ENCODE data around the gene C2orf42. TPM values are rescaled to one million over a fixed set of nuclear protein-coding genes. Genes with fewer than 3 reads are reported as not detected.

The C2orf42 gene
- total and polyA plus RNA-seq, 2 experiments from 2014 or later, result 10.1 to 22.0 TPM

DNA sequence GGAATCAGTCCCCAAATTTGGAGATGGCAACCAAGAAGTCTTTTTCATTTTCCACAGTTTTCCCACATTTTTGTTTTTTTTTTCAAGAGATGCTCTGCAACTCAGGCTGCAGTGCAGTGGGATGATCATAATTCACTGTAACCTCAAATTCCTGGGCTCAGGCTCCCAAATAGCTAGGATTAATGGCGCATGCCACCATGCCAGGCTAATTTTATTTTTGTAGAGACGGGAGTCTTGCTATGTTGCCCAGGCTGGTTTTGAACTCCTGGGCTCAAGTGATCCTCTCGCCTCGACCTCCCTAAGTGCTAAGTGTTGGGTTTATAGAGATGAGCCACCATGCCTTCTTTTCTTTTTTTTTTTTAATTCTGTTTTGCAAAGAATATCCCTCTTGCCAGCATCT is 68.3 kb downstream of the C2orf42 start:
- Histone ChIP-seq H2AFZ (no peak overlapping the region), H3K36me3 (replicated peaks; ENCODE audit: insufficient read depth, low read depth) (no peaks in the 10 kb centered on the region), H3K27me3 (no peaks in the 10 kb centered on the region), H3K9me2 (replicated peaks; ENCODE audit: insufficient read depth) (no peaks in the 10 kb centered on the region), H4K20me1 (ENCODE audit: insufficient read depth, poor library complexity, severe bottlenecking) (no peaks in the 10 kb centered on the region), H3K79me2 (peaks cover 5% of the 10 kb centered on the region), H3K27ac (peak overlapping the region; percentile 100), H3K4me2 (no peak overlapping the region), H3K9me3 (ENCODE audit: low read depth) (no peaks in the 10 kb centered on the region), H3K4me3 (no peak overlapping the region), H3K4me1 (ENCODE audit: insufficient read depth) (peaks cover 16% of the 10 kb centered on the region)
- TF ChIP-seq EZH2 (IDR thresholded peaks at IDR 0.05; ENCODE audit: borderline replicate concordance), result no peak
- TF ChIP-seq, protein P1, sequence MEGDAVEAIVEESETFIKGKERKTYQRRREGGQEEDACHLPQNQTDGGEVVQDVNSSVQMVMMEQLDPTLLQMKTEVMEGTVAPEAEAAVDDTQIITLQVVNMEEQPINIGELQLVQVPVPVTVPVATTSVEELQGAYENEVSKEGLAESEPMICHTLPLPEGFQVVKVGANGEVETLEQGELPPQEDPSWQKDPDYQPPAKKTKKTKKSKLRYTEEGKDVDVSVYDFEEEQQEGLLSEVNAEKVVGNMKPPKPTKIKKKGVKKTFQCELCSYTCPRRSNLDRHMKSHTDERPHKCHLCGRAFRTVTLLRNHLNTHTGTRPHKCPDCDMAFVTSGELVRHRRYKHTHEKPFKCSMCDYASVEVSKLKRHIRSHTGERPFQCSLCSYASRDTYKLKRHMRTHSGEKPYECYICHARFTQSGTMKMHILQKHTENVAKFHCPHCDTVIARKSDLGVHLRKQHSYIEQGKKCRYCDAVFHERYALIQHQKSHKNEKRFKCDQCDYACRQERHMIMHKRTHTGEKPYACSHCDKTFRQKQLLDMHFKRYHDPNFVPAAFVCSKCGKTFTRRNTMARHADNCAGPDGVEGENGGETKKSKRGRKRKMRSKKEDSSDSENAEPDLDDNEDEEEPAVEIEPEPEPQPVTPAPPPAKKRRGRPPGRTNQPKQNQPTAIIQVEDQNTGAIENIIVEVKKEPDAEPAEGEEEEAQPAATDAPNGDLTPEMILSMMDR (IDR thresholded peaks at IDR 0.05; ENCODE audit: poor library complexity), result no peak
- no peak for TF ChIP-seq EZH2phosphoT487 (IDR thresholded peaks at IDR 0.05; ENCODE audit: low read depth, severe bottlenecking, unreplicated experiment)
- 94% methylated on average over 4 of the region's 4 CpGs for WGBS (ENCODE audit: low lambda C conversion rate, missing lambda C conversion rate)
- no peak for DNase-seq (ENCODE audit: low spot score)

DNA sequence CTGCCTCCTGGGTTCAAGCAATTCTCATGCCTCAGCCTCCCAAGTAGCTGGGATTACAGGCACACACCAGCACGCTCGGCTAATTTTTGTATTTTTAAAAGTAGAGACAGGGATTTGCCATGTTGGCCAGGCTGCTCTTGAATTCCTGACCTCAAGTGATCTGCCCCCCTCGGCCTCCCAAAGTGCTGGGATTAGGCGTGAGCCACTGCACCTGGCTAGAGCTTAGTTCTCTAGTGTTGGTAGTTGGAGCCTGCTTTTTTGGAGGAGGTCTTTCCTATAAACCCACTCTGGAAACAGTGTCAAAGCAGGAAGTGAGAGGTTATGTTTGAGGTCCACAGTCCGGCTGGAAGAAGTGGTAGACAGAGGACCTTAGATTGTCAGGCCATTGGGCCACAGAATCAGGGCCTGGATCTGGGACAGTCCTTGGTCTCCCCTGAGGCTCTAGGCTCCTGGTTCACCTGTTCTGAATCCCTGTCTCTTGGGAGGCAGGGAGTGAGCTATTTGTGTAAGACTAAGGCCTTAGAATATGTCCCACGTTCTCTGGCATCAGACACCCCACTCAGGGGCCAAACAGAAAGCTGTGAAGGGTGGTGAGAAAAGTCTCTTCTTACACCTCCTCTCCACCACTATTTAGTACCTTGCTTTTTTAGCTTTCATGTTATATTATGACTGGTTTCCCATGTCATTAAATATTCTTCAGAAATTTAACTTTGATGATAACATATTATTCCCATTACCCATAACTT is 69.0 kb downstream of the C2orf42 start:
- Histone ChIP-seq H3K4me3 (no peak overlapping the region), H3K9me2 (replicated peaks; ENCODE audit: insufficient read depth) (no peaks in the 10 kb centered on the region), H2AFZ (no peak overlapping the region), H3K79me2 (peaks cover 5% of the 10 kb centered on the region), H3K36me3 (replicated peaks; ENCODE audit: insufficient read depth, low read depth) (no peaks in the 10 kb centered on the region), H3K4me1 (ENCODE audit: insufficient read depth) (peaks cover 16% of the 10 kb centered on the region), H3K4me2 (no peak overlapping the region), H4K20me1 (ENCODE audit: insufficient read depth, poor library complexity, severe bottlenecking) (no peaks in the 10 kb centered on the region), H3K27me3 (no peaks in the 10 kb centered on the region), H3K27ac (no peak overlapping the region), H3K9me3 (ENCODE audit: low read depth) (no peaks in the 10 kb centered on the region)
- TF ChIP-seq EZH2 (IDR thresholded peaks at IDR 0.05; ENCODE audit: borderline replicate concordance) (no peak), EZH2phosphoT487 (IDR thresholded peaks at IDR 0.05; ENCODE audit: low read depth, severe bottlenecking, unreplicated experiment) (no peak)
- TF ChIP-seq, protein P1 (IDR thresholded peaks at IDR 0.05; ENCODE audit: poor library complexity), result no peak
- DNase-seq (ENCODE audit: low spot score), result no peak
- WGBS (ENCODE audit: low lambda C conversion rate, missing lambda C conversion rate), result 72% methylated on average over 6 of the region's 6 CpGs

DNA sequence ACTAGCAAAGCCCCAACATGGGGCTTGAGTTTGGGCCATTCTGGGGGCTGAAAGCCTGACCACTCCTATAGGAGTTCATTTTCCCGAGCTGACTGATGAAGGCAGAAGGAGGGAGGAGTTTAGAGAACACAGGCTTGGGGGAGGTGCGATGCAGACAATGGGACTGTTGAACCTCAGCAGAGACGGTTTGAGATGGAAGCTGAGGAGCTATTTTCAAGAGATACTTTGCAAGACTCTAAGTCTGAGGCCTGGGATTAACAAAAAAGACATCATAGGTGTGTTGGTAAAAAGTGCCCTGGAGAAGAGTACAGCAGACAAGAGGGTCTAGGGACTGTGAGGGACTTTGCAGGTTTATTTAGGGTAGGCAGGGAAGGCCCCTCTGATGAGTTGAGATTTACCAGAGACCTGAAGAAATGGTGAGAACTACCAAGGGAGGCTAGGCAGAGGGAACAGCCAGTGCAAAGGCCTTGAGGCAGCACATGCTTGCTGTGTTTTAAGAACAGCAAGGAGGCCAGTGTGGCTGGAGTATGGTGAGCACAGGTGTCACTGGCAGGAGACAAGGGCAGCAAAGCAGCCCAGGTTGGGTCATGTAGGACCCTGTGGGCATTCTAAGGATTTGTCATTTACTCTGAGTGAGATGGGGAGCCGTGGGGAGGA is 71.9 kb downstream of the C2orf42 start:
- Histone ChIP-seq H4K20me1 (ENCODE audit: insufficient read depth, poor library complexity, severe bottlenecking) (no peaks in the 10 kb centered on the region), H3K4me2 (no peak overlapping the region), H3K4me1 (ENCODE audit: insufficient read depth) (peaks cover 9% of the 10 kb centered on the region), H3K27me3 (no peaks in the 10 kb centered on the region), H3K9me2 (replicated peaks; ENCODE audit: insufficient read depth) (no peaks in the 10 kb centered on the region), H2AFZ (peak overlapping the region; percentile 44), H3K9me3 (ENCODE audit: low read depth) (no peaks in the 10 kb centered on the region), H3K79me2 (no peaks in the 10 kb centered on the region), H3K4me3 (no peak overlapping the region), H3K36me3 (replicated peaks; ENCODE audit: insufficient read depth, low read depth) (no peaks in the 10 kb centered on the region), H3K27ac (no peak overlapping the region)
- DNase-seq (ENCODE audit: low spot score), result no peak
- TF ChIP-seq EZH2 (IDR thresholded peaks at IDR 0.05; ENCODE audit: borderline replicate concordance) (no peak), EZH2phosphoT487 (IDR thresholded peaks at IDR 0.05; ENCODE audit: low read depth, severe bottlenecking, unreplicated experiment) (no peak)
- TF ChIP-seq, protein P1 (IDR thresholded peaks at IDR 0.05; ENCODE audit: poor library complexity), result no peak
- WGBS (ENCODE audit: low lambda C conversion rate, missing lambda C conversion rate), result 36% methylated on average over 4 of the region's 4 CpGs

All from hepatocyte (in vitro differentiated cells).